Measurements from ENCODE around the gene CCDC12. TPM values are rescaled to one million over a fixed set of nuclear protein-coding genes. Genes with fewer than 3 reads are reported as not detected.
"Not testable (repeated sequence)": the region's sequence is repeated elsewhere in the genome, so short reads cannot be mapped to it uniquely, and the experiment has no call there.

The CCDC12 gene
- total RNA-seq, 4 donors from 2014 or later, result 55.5 to 87.5 (median 67.5) TPM

DNA sequence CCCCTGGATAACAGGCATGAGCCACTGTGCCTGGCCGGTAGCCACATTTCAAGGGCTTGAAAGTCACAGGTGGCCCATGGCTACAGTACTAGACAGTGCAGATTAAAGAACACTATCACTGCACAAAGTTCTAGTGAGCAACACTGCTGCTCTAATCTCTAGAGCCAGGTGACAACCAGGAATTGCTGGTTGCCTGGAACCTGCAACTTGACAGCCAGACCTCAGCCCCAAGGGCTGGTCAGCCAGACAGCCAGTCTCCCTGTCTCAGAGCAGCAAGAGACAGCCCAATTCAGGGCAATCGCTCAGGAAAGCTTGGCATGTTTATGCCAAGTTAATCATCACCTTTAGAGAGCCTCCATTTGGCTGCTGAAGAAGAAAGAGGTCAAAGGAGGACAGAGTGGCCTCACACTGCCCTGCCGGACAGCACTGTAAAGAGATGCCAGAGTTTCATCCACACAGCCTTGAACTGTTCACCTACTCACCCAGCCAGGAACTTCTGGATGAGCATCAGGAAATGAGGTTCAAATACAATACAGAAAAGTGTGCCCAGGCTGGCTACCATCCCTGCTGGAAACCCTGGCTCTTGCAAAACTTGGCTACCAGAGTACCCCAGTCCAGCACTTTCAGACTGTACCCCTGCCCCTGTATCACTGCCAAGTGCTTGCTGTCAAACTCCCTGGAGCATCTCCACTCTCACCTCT is 6.0 kb downstream of the CCDC12 start:
- no peak for TF ChIP-seq POLR2A (IDR thresholded peaks at IDR 0.05)
- no peak for TF ChIP-seq CTCF (IDR thresholded peaks at IDR 0.05)
- no peaks in the 10 kb centered on the region for H3K9me3 ChIP-seq
- DNase-seq, result no peak
- H3K27ac ChIP-seq, result peak overlapping the region; percentile 16 to 58 (median 40)
- intact Hi-C loops (cut with DNase I), result no loop called here
- no peaks in the 10 kb centered on the region for H3K27me3 ChIP-seq
- H3K4me1 ChIP-seq, result peaks cover 50 to 100% (median 56%) of the 10 kb centered on the region in 3 donors
- 13 to 34% methylated on average over 2 to 3 of the region's 3 CpGs for WGBS, 2 donors
- peaks cover 0 to 41% (median 0%) of the 10 kb centered on the region in 3 donors for H3K36me3 ChIP-seq
- no peak overlapping the region for H3K4me3 ChIP-seq

DNA sequence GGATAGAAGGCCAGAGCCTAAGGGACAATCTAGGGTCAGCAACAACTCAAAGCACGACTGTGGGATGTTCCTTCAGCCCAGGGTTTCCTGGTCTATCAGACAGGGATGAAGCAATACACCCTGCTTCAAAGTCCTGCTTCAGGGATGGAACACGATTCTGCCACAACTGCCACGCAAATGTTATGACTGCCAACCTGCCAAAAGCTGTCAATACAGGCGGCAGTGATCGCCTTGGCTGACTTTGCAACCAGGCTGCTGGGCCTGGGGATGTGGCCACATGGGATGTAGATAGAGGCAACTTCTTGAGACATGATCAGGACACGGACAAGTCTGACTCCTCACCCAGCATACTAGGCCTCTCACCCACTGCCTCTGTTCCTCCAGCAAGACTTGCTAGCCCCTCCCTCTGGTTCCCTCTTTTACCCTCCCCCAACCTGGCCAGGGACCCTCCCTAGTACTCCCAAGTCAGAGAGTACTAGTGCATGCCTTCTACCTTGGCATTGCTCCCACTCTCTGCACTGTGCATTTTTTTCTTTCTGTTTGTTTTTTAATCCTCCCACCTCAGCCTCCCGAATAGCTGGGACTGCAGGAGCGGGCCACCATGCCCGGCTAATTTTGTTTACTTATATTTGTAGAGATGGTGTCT is 7.6 kb downstream of the CCDC12 start:
- H3K9me3 ChIP-seq, result no peaks in the 10 kb centered on the region
- no peak overlapping the region for H3K4me3 ChIP-seq
- no peak for DNase-seq
- H3K27me3 ChIP-seq, result no peaks in the 10 kb centered on the region
- intact Hi-C loops (cut with DNase I), result no loop called here
- WGBS, 2 donors, result 54 to 64% methylated on average over 6 to 7 of the region's 9 CpGs
- H3K27ac ChIP-seq, result peak overlapping the region in 1 of 4 donors; percentile 14
- TF ChIP-seq POLR2A (IDR thresholded peaks at IDR 0.05) (no peak), CTCF (IDR thresholded peaks at IDR 0.05) (no peak)
- H3K4me1 ChIP-seq, result peaks cover 49 to 93% (median 59%) of the 10 kb centered on the region in 3 donors
- H3K36me3 ChIP-seq, result peaks cover 0 to 49% (median 0%) of the 10 kb centered on the region in 3 donors

GRCh38 chr3:46966811-46967210 is 9.7 kb downstream of the CCDC12 start:
- H3K4me3 ChIP-seq, result no peak overlapping the region
- intact Hi-C loops (cut with DNase I), result no loop called here
- no peak for DNase-seq
- TF ChIP-seq CTCF (IDR thresholded peaks at IDR 0.05) (no peak), POLR2A (IDR thresholded peaks at IDR 0.05) (no peak)
- H3K9me3 ChIP-seq, result no peaks in the 10 kb centered on the region
- H3K4me1 ChIP-seq, result peaks cover 48 to 76% (median 59%) of the 10 kb centered on the region in 3 donors
- WGBS, 2 donors, result 72 to 82% methylated on average over 5 of the region's 5 CpGs
- peaks cover 0 to 57% (median 0%) of the 10 kb centered on the region in 3 donors for H3K36me3 ChIP-seq
- H3K27me3 ChIP-seq, result no peaks in the 10 kb centered on the region
- H3K27ac ChIP-seq, result peak overlapping the region; percentile 14 to 80 (median 63)

DNA sequence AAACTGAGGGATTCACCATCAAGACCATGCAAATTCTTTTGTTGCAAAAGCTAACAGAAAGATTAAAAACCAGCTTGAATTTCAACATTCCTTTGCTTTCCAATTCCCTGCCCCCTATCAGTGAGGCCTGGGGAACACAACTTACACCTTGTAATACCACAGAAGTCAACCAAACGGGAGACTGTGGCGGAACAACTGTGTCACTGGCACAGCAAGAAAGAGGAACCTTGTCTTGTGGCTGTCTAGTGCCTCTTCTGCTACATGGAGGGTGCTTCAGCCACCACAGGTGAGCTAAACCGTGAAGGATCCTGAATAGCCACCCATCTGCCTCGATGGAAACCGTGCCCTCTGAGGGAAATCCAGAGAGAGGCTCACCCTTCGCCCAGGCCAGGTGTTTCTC is 11.4 kb downstream of the CCDC12 start:
- TF ChIP-seq CTCF (IDR thresholded peaks at IDR 0.05) (no peak), POLR2A (IDR thresholded peaks at IDR 0.05) (no peak)
- DNase-seq, result no peak
- 35 to 62% methylated on average over 2 to 6 of the region's 6 CpGs for WGBS, 2 donors
- Histone ChIP-seq H3K27ac (peak overlapping the region in 3 of 4 donors; percentile 47 to 80 (median 79)), H3K4me3 (no peak overlapping the region), H3K36me3 (peaks cover 0 to 42% (median 0%) of the 10 kb centered on the region in 3 donors), H3K27me3 (no peaks in the 10 kb centered on the region), H3K9me3 (no peaks in the 10 kb centered on the region), H3K4me1 (peaks cover 50 to 76% (median 51%) of the 10 kb centered on the region in 3 donors)
- intact Hi-C loops (cut with DNase I), result no loop called here

DNA sequence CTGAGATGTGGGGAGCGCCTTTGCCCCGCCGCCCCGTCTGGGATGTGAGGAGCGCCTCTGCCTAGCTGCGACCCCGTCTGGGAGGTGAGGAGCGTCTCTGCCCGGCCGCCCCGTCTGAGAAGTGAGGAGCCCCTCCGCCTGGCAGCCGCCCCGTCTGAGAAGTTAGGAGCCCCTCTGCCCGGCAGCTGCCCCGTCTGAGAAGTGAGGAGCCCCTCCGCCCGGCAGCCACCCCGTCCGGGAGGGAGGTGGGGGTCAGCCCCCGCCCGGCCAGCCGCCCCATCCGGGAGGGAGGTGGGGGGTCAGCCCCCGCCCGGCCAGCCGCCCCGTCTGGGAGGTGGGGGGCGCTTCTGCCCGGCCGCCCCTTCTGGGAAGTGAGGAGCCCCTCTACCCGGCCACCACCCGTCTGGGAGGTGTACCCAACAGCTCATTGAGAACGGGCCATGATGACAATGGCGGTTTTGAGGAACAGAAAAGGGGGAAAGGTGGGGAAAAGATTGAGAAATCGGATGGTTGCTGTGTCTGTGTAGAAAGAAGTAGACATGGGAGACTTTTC is 12.4 kb downstream of the CCDC12 start:
- peaks cover 54 to 76% (median 54%) of the 10 kb centered on the region in 3 donors for H3K4me1 ChIP-seq
- intact Hi-C loops (cut with DNase I); H3K4me3 ChIP-seq; DNase-seq; H3K27me3 ChIP-seq; H3K9me3 ChIP-seq; H3K27ac ChIP-seq: not testable (repeated sequence)
- peaks cover 0 to 35% (median 0%) of the 10 kb centered on the region in 3 donors for H3K36me3 ChIP-seq
- 64 to 73% methylated on average over 1 to 2 of the region's 36 CpGs for WGBS, 2 donors
